Activated CD8-positive, alpha-beta memory T cell treated with anti-CD3 and anti-CD28 coated beads, Interleukin-2, amount 50 U/mL, for 1 hour (primary cell): ENCODE results near the gene PPP3CA.
"Not testable (repeated sequence)": the region's sequence is repeated elsewhere in the genome, so short reads cannot be mapped to it uniquely, and the experiment has no call there.

Experiments
- DNase-seq: peaks from one replicate; pipeline ENCODE4 v3.0.0-alpha.2; 2020; ENCODE audit errors: extremely low read depth

Gene PPP3CA

DNA sequence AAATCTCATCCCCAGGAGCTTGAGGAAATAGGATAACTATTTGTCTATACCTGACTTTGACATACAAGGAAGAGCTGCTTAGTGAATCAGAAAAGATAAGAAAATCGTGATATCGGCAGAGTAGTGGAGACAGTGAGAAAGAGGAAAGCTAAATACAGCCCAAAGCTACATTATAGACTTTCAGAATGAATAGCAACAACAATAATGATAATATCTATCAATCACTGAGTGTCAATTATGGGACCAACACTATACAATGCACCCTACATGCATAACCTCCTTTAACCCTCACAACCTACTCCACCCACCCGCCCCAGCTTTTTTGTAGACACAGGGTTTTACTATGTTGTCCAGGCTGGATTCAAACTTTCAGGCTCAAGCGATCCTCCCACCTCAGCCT is 205.1 kb downstream of the PPP3CA start:
- no peak for DNase-seq

- DNase-seq, result no peak
These were observed 205.5 kb downstream of the PPP3CA start for GRCh38 chr4:101141855-101142254.

DNA sequence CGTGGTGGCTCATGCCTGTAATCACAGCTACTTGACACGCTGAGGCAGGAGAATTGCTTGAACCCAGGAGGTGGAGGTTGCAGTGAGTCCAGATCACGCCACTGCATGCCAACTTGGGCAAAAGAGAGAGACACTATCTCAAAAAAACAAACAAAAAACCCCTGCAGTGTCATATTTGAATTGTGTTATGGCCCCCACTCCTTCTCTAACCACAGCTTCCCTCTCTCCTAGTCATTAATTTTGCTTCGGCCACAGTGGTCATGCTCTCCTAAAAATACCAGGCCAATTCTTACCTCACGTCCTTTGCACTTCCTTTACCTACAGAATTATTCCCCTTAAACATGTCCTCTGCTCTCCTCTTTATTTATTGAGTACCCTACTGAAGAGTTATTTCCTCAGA is 206.1 kb downstream of the PPP3CA start:
- no peak for DNase-seq

GRCh38 chr4:101140228-101140627 is 207.1 kb downstream of the PPP3CA start:
- DNase-seq, result no peak

- no peak for DNase-seq
These were observed 210.7 kb downstream of the PPP3CA start for GRCh38 chr4:101136373-101137370.

- no peak for DNase-seq
These were observed 211.8 kb downstream of the PPP3CA start for GRCh38 chr4:101135371-101136010.

DNA sequence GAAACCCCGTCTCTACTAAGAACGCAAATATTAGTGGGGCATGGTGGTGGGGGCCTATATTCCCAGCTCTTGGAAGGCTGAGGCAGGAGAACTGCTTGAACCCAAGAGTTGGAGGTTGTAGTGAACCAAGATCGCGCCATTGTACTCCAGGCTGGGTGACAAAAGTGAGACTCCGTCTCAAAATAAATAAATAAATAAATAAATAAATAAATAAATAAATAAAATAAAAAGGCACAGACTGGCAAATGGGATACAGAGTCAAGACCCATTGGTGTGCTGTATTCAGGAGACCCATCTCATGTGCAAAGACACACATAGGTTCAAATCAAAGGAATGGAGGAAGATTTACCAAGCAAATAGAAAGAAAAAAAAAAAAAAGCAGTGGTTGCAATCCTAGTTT is 216.3 kb downstream of the PPP3CA start:
- not testable (repeated sequence) for DNase-seq

DNA sequence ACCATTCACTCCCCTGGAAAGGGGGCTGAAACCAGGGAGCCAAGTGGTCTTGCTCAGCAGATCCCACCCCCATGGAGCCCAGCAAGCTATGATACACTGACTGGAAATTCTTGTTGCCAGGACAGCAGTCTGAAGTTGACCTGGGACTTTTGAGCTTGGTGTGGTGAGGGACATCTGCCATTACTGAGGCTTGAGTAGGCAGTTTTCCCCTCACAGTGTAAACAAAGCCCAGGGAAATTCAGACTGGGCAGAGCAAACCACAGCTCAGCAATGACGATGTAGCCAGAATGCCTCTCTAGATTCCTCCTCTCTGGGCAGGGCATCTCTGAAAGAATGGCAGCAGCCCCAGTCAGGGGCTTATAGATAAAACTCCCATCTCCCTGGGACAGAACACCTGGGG is 218.4 kb downstream of the PPP3CA start:
- not testable (repeated sequence) for DNase-seq

GRCh38 chr4:101128473-101128872 is 218.9 kb downstream of the PPP3CA start:
- DNase-seq, result no peak

- no peak for DNase-seq
These were observed 220.0 kb downstream of the PPP3CA start for GRCh38 chr4:101127176-101127790.

DNA sequence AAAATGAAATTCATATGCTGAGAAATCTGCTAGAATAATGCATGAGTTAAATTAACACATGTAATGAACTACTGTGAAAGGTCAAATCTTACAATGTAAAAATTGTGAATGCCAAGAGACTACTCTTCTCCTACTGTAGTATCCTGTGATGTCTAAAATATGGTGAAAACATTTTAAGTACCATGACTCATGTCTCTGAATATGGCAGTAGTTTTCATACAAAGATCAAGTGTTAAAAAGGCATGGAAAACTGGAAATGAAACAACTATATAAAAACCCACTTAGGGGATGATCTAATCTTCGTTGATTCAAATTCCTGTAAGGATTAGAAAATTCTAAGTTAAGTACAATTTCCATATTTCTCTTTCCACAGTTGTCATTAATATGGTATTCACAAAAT is 221.3 kb downstream of the PPP3CA start:
- DNase-seq, result no peak

- no peak for DNase-seq
These were observed 222.0 kb downstream of the PPP3CA start for GRCh38 chr4:101125045-101125942.

- no peak for DNase-seq
These were observed 224.1 kb downstream of the PPP3CA start for GRCh38 chr4:101123231-101123630.

GRCh38 chr4:101122019-101122418 is 225.3 kb downstream of the PPP3CA start:
- no peak for DNase-seq

DNA sequence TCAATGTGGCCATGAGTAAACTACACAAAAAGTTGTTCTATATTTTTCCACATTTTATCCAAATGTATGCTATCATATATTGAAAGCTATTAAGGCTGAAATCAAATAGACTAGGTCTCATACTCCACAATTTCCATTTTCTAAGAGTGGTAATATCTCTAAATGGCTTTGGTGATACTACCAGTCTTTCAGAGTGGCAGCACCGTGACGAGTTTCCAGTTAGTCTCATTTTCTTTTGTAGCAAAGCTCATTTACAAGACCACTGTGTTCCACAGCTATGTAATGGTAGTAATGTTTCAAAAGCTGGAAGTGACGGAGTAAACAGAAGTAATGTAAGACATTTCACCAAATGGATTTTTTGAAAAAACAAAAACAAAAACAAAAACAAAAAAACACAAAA is 228.2 kb downstream of the PPP3CA start:
- no peak for DNase-seq

- no peak for DNase-seq
These were observed 228.7 kb downstream of the PPP3CA start for GRCh38 chr4:101118617-101119016.

GRCh38 chr4:101115887-101116286 is 231.4 kb downstream of the PPP3CA start:
- DNase-seq, result no peak

DNA sequence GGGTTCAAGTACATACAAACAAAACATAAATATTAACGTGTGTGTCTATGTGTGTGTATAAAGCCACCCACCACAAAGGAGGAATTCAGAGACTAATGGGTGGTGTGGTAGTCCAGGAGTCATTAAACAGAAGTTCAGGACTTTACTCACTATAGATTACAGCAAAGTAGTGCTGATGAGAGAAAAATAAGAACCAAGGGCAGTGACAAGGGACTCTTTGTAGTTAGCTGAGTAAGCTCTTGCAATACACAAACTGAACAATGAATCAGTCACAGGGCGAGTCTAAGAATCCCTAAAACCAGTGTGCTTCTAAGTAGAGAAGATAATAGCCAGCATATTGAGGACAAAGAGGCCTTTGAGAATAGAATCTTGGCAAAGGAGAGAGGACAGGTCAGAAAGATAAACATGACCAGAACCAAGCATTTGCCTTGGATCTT is 232.4 kb downstream of the PPP3CA start:
- DNase-seq, result no peak

DNA sequence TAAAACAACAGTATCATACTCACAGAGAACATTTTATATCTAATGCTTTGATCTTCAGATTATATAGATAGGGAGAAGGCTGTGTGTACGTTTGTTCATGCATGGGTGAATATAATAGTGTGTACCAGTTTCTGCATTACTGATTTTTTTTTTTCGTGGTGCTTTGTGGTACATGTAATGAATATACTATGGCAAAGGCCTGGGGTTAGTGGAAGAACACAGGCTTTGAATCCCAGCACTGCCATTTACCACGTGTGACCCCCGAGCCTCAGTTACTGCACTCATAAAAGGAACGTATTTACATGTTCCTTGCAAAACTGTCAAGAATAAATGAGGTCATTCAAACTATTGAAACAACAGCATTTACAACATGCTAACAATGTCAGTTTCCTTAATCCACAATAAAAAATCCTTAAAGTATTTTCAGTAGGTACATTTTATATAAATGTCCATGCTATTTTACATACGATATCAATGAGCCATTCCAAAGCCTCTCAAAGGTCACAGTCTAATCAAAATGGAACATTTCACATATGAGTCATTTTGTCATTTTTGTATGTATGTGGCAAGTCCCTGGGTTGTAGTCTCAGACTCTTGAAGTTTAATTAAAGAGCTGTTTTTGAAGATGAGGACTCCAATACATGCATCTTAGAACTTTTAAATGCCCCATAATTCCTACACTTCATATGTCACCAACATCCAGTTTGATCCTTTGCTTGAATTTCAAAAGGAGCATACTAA is 242.8 kb downstream of the PPP3CA start:
- no peak for DNase-seq

DNA sequence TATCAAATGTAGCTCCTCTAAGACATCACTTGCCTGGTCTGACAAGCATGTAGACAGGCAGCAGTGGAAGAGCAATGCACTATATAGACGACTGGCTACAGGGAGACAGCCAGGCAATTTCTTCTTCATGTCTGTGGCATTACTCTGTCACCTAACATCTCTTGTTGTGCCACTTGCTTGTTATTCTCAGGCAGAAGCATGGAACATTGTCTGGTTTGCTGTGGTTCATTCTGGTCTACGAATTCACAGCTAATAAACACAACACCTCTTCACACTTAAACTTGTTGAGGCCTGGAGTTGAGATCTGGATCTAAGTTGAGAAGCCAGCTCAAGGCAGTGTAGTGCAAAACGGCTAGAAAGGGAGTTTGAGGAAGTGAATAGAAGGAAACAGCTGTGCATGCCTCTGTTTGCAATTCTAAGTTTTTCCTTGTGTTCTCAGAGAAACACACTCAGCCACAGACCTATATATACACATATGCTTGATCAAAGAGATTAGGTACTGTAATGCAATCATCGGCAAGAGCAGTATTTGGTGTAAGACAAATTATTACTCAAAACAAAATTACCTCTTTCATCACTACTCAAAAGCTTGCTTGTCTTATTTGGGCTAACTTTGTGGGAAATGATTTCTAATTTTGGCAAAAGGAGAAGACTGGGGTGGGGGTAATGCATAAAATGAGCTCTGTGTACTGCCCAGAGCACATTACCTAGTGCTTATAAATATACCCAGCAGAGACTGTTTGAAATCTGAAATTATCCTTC is 243.8 kb downstream of the PPP3CA start:
- no peak for DNase-seq
